Measurements from ENCODE around the gene ARL13B. TPM values are rescaled to one million over a fixed set of nuclear protein-coding genes. Genes with fewer than 3 reads are reported as not detected.
"Not testable (repeated sequence)": the region's sequence is repeated elsewhere in the genome, so short reads cannot be mapped to it uniquely, and the experiment has no call there.

The ARL13B gene
- polyA plus RNA-seq, 4 donors, result 20.6 to 24.0 (median 22.8) TPM

DNA sequence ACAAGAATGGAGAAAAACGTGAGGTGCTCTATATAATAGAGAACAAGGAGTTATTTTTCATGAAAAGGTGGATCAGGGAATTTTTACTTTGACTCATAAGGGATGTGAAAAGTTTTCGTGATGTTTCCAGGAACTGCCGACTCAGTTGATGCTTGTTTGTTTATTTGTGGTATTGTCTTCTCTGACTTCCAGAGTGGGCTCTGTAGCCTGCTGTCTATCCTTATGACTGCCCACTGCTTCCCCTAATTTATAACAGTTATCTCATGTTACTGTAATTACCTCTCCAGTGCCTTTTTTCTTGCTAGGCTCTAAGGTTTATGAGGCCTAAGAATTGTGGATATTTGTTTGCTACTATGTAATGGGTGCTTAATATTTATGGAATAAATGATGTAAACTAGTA, 12.3 kb downstream of the ARL13B start:
- no peak for DNase-seq (ENCODE audit: low read depth in 4 of 4, low spot score in 3 of 4)

DNA sequence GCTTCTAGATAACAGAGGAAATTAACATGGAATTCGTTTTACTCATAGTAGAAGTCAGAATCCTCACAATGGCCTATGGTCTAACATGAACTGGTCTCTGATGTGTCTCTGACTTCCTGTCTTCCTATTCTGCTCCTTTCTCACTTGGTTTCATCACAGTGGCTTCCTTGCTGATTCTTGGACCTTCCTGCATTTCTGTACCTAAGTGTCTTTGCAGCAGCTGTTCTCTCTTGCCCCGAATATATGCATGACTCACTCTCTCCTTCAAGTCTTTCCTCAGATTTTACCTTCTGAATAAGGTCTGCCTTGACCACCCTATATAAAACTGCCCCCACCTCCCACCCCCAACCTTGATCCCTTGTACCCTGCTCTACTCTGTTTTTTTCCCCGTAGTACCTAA, 14.1 kb downstream of the ARL13B start:
- no peak for DNase-seq (ENCODE audit: low read depth in 4 of 4, low spot score in 3 of 4)

DNA sequence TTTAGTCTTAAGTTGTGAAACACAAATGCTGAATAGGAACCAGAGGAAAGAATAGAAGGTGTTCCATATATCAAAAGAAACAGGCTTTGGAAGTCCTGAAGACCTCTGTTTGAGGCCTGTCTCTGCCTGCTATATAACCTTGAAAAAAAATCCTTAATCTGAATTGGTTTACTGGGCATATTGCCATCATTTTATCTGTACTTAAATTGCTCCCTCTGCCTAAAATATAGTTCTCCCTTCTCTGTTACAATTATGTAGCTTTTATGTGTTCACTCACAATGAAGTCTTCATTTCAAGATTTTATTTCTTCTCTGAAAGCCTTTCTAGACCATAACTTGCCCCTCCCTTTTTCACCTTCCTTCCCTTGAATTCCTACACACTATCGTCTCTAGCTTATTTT, 21.2 kb downstream of the ARL13B start:
- no peak for DNase-seq (ENCODE audit: low read depth in 4 of 4, low spot score in 3 of 4)

DNA sequence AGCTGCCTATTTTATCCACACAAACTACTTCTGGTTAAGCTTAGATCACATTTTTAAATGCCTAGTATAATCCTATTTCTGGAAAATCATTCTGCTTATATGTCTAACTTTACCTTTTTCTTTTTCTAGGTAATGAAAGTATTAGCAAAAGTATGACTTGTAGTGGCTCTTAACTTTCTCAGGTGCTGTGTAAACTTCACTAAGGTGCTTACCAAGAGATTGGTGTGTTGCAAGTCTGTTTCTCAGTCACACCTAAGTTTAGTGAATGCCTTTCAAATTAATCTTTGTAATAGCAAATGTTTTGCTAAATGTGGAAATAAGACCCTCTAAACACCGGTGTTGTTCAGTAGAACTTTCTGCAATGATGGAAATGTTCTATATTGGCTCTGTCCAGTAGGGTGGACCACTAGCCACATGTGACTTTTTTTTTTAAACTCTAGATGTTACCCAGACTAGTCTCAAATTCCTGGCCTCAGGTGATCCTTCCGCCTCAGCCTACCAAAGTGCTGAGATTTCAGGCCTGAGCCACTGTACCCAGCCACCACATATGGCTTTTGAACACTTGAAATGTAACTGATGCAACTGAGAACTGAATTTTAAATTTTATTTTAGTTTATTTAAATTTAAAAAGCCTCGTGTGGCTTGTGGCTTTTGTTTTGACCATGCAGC, 22.0 kb downstream of the ARL13B start:
- DNase-seq (ENCODE audit: low read depth in 4 of 4, low spot score in 3 of 4), result no peak

DNA sequence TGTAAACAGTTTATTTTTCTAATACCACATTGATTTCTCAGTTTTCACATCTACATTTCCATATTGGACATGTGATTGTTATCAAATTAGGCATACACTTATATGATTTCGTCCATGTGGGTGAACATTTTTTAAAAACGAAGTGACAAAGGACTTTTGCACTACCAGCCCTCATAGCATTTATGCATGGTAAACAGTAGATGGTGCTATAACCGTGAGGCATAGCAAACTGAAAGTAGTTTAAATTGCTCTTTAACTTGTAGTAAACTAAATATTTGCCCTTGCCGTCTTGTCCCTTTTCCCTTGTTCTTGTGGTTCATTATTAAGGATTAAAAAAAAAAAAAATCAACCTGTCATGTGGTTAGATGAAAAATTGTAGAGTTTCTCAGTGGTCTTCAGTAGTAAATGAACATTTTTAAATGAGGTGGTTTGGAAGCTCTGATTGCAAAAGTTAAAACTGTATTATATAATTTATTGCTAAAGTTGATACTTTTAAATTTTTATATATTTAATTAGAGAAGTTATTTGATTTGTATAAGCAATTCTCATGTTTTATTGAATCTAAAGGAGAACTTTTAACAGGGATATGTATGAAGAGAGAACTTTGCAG, 24.5 kb downstream of the ARL13B start:
- no peak for DNase-seq (ENCODE audit: low read depth in 4 of 4, low spot score in 3 of 4)

DNA sequence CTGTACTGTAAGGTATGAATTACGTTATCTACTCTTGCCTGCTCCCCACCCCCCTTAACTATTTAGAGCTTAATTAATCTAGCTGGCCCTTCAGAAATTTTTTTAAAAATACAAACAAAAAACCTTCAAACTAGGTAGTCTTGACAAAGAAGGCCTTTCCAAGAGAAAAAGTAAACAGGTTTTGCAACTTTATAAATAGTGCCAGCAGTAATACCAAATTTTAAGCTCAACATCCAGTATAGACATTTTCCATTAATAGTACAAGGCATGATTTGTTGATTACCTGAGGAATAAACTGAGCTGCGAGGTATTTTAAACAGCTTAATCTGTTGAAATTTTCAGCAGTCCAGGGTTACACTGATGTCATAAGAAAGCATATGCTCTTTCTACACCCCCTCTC, 28.3 kb downstream of the ARL13B start:
- no peak for DNase-seq (ENCODE audit: low read depth in 4 of 4, low spot score in 3 of 4)

DNA sequence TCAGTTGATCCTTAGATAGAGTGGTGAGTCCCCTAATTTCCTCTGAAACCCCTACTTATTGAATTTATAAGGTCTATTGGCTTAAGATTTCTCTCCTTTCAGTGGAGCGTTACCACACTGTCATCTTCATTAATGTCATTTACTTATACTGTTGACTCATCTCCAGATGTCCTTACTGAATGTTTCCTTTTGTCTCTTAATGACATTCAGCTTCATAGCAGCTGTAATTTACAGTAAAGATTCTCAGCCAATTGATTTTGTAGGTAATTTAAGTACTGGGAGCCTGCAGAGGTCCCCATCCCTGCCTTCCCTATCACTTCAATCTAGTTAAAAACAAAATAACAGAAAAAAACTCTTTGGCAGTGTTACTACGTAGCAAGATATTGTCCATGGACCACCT, 29.7 kb downstream of the ARL13B start:
- DNase-seq (ENCODE audit: low read depth in 4 of 4, low spot score in 3 of 4), result no peak

DNA sequence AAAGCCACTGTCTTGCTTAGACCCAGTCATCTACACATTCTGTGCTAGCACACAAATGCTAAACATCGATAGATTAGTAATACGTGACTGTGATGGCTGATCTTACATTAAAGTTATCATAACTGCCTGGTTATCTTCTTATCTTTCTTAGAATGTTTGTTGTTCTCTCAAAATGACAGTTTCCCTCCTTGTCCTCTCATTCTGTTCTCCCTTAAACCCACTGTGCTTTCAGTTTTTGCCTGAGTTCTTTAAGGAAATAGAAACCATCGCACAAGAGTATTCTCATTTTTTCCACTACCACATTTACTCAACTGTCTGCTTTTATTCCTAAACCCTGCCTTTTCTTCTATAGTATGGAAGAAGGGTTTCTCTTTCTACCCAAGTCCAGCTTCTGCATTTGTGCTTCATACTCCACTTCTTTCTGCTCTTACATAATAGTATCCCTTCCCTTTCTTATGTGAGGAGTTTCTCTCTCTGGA, 31.3 kb downstream of the ARL13B start:
- no peak for DNase-seq (ENCODE audit: low read depth in 4 of 4, low spot score in 3 of 4)

DNA sequence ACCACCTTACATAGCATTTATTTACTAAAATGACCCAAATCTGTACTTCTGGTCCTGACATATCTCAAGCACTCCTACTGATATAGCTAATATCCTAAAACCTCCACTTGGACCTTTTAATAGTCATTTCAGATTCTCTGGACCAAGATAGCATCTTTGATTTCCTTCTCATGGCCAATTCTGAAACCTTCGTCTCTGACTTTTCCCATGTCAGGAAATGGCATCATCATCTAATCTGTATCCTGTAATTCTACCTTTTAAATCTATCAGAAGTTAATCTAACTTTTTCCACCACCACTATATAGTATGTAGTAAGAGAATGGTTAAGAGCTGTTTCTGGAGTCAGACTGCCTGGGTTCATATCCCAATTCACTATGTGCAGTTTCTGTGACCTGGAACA, 32.2 kb downstream of the ARL13B start:
- DNase-seq (ENCODE audit: low read depth in 4 of 4, low spot score in 3 of 4), result no peak

DNA sequence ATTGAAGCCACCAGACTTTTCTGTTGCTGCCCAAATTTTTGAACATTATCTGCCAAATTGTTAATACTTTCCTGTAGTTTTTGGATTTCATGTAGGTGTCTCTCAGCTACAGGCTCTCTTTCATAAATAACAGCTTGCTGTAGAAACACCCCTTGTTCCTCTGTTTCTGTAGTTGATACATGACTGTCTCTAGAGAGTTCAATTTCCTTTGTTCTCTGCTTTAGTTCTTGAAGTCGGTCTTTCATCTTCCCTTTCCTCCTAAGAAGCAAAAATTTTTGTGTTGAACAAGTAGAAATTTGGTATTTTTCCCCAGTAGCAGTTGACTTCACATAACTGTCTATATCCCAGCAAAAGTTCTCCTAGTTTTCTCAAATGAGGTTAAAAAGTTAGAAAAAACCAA, 35.1 kb downstream of the ARL13B start:
- DNase-seq (ENCODE audit: low read depth in 4 of 4, low spot score in 3 of 4), result no peak

DNA sequence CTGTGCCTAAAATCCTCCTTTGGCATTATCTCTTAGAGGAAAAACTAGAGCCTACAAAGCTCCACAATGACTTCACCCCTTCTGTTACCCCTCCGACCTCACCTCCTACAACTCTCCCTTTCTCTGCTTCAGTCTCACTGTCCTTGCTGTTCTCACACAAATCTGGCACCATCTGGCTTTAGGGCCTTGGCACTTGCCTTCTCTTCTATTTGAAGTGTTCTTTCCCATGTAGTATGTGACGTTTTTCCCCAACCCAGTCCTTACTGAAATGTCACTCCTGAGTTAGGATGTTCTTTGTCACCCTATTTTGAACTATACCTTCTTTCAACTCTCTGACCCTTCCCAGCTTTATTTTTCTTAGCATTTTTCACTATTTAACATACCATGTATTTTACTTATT, 39.7 kb downstream of the ARL13B start:
- no peak for DNase-seq (ENCODE audit: low read depth in 4 of 4, low spot score in 3 of 4)

DNA sequence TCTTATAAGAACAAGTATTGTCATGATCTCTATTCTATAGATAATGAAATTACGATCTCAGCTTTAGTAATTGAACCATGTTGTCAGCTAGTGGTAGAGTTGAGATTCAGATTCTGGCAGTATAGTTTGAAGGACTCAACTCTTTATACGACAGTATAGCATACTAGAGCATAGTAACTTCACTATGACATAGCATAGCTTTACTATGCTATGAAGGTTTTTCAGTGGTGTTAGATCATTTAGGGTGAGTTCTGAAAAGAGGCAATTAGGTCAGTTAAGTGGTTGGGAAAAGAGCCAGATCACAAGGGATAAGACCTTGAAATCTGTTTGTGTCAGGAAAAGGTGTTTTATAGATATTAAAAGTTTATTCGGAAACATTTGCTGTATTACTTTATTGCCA, 40.3 kb downstream of the ARL13B start:
- DNase-seq (ENCODE audit: low read depth in 4 of 4, low spot score in 3 of 4), result no peak

DNA sequence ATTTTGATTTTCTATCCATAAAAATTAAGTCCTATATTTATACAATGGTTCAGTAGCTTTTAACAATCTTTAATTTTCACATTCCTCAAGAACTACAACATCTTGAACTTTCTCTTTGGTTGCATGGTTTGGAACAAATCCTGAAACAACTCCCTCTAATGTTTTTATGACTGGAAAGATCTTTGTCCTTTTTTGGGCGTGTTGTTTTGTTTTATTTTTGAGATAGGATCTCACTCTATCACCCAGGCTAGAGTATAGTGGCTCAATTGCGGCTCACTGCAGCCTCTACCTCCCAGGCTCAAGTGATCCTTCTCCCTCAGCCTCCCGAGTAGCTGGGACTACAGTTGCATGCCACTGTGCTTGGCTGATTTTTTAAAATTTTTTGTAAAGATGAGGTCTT, 44.4 kb downstream of the ARL13B start:
- DNase-seq (ENCODE audit: low read depth in 4 of 4, low spot score in 3 of 4), result no peak

DNA sequence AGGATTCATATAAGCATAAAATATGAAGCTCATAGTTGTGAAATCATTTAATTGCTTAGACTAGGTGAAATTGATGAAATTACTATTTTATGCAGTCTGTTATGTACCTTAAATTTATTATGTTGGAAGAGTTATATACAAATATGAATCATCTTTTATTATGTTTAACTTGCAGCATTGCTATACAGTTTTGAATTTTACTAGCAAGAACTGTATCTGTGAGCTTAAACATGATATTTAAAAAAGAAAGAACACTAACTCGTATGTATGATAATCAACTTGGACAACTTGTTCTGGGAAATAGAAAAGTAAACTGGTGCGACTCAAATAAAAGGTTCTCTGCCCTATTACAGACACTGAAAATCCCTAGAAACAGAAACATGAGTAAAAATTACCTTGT, 46.7 kb downstream of the ARL13B start:
- DNase-seq (ENCODE audit: low read depth in 4 of 4, low spot score in 3 of 4), result no peak

DNA sequence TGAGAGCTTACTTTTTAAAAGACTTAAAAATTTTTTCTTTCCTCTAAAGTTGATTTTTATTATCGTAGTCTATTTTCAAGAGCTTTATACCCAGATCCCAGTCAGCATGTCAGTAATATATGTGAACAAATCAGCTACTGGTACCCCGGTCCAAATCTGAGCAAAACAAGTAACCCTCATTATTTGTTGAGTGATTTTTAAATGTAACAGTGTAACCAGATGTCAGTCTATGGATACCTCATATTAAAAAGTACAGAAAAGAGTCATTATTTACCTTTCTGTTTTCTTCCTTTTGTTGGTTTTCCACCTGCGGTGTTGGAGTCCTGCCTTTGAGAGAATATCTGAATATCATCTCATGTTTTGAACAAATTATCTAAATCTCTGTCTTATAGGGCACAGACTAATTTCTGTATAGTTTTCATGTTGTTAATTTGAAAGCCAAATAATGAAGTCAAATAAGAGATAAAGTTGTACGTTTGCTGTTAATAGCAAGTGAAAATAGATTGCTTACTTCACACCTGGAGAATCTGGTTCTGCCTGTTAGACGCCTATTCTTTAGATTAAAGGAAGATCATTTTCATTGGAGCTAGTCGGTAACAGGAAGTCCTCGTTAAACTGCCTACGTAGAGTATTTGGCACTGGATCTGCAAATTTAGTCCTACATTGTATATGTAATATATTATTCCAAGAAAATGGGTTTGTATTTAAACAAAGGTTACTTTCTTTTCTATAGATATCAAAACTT, 48.3 kb downstream of the ARL13B start, which contains the start of gene STX19:
Gene STX19, minus strand, starts transcription at position 505 of the 745 bp plus-strand sequence. CDS start 13,328 bp downstream, outside the sequence.
- DNase-seq (ENCODE audit: low read depth in 4 of 4, low spot score in 3 of 4), result no peak

DNA sequence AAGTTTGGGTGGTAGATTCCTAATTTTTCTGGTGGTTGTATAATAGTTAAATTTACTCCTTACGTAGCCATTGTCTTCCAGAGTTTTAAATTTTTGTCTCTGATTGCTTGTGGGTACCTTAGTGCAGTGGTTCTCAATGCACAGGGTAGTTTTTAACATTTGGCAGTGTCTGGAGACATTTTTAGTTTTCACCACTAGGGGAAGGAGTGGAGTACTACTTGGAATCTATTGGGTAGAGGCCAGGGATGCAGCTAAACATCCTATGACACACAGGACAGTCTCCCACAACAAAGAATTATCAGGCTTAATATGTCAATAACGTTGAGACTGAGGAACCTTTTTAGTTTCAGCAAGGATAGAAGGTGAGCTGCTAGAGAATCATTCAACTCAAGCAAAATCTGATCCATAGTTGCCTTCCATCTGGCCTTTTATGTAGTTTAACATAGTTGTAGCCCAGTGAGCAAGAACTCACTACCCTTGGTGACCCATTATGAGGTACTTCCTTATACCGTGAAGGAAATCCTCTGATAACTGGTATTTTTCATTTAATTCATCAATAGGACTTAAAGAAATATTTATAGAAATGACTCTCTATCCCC, 57.1 kb downstream of the ARL13B start:
- DNase-seq (ENCODE audit: low read depth in 4 of 4, low spot score in 3 of 4), result no peak

DNA sequence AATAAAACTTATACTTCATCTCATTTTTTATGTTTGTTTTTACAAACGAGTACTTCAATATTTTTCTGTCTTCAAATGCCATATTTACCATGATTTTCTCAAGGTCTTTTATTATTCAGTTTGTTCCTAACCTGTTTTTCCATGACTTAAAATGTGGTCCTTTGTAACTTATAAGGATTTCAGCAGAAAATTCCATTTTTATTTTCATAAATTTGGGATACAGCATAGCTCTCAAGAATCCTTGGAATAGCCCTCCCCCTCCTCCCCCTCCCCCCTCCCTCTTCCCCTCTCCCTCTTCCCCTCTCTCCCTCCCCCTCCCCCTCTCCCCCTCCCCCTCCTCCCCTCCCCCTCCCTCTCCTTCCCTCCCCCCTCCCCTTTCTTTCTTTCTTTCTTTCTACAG, 63.3 kb downstream of the ARL13B start:
- DNase-seq (ENCODE audit: low read depth in 4 of 4, low spot score in 3 of 4), result no peak

DNA sequence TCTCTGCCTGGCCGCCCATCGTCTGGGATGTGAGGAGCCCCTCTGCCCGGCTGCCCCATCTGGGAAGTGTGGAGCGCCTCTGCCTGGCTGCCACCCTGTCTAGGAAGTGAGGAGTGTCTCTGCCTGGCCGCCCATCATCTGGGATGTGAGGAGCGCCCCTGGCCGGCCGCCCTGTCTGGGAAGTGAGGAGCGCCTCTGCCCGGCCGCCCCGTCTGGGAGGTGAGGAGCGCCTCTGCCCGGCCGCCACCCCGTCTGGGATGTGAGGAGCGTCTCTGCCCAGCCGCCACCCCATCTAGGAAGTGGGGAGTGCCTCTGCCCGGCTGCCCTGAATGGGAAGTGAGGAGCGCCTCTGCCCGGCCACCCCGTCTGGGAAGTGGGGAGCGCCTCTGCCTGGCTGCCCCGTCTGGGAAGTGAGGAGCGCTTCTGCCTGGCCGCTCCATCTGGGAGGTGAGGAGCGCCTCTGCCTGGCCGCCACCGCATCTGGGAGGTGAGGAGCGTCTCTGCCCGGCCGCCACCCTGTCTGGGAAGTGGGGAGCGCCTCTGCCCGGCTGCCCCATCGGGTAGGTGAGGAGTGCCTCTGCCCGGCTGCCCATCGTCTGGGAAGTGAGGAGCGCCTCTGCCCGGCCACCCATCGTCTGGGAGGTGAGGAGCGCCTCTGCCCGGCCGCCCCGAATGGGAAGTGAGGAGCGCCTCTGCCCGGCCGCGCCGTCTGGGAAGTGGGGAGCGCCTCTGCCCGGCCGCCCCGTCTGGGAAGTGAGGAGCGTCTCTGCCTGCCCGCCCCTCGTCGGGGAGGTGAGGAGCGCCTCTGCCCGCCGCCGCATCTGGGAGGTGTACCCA, 64.4 kb downstream of the ARL13B start:
- DNase-seq (ENCODE audit: low read depth in 4 of 4, low spot score in 3 of 4), result not testable (repeated sequence)

DNA sequence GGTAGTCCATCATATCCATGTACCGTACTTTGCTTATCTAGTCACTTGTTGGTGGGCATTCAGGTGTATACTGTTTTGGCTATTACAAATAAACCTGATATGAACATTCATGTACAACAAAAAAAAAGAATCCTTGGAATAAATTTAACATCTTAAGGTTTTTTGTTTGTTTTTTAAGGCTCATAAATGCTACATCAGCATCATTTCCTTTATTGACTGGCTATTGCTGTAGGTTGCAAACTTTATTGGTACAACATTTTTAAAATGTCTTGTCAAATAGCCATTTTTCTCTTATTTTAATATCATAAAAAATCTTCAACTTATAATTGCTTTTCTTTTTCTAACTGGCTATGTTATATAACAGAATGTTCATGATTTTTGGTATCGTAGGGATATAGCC, 66.6 kb downstream of the ARL13B start:
- no peak for DNase-seq (ENCODE audit: low read depth in 4 of 4, low spot score in 3 of 4)

DNA sequence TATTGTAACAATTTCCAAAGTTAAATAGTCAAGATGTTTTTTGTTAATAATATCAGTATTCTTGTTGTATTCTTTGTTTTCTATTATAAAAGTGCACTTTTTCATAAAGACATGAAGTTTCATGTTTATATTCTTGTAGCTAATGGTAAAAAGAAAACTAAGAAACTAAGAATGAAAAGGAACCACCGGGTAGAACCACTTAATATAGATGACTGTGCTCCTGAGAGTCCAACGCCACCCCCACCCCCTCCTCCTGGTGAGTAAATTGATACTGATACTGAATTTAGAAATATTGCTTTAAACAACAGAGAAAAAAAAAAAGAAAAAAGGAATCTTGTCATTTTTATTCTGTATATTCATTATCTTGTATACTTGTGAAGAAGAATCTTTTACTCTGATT, 69.3 kb downstream of the ARL13B start:
- no peak for DNase-seq (ENCODE audit: low read depth in 4 of 4, low spot score in 3 of 4)
